Loucy (cell line): ENCODE results near the gene NUSAP1.

Experiments used
- EZH2phosphoT487 ChIP-seq: fragments of 200-600 bp; IDR thresholded peaks from 2 replicates; pipeline ENCODE4 v1.6.1; 2018; ENCODE audit warnings: antibody characterized with exemption, mild to moderate bottlenecking, moderate library complexity, borderline replicate concordance
- TF ChIP-seq, protein P1 (sequence below): fragments of 200-600 bp; sonication (generic); conservative IDR thresholded peaks from 2 replicates; pipeline ENCODE4 v1.5.1; 2014; ENCODE audit warnings: mild to moderate bottlenecking, antibody characterized with exemption, low read length

- TF ChIP-seq EZH2phosphoT487: no peak
- TF ChIP-seq, protein P1, sequence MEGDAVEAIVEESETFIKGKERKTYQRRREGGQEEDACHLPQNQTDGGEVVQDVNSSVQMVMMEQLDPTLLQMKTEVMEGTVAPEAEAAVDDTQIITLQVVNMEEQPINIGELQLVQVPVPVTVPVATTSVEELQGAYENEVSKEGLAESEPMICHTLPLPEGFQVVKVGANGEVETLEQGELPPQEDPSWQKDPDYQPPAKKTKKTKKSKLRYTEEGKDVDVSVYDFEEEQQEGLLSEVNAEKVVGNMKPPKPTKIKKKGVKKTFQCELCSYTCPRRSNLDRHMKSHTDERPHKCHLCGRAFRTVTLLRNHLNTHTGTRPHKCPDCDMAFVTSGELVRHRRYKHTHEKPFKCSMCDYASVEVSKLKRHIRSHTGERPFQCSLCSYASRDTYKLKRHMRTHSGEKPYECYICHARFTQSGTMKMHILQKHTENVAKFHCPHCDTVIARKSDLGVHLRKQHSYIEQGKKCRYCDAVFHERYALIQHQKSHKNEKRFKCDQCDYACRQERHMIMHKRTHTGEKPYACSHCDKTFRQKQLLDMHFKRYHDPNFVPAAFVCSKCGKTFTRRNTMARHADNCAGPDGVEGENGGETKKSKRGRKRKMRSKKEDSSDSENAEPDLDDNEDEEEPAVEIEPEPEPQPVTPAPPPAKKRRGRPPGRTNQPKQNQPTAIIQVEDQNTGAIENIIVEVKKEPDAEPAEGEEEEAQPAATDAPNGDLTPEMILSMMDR: no peak
Measured at GRCh38 chr15:41333026-41333562, 413 bp downstream of the NUSAP1 start.
